Middle frontal gyrus (tissue), 1 donor: Measurements from ENCODE around the gene CAPRIN2.

ENCODE experiments used
- DNase-seq: peaks from one replicate; pipeline ENCODE4 v3.0.0-alpha.2; 2015; ENCODE audit warnings: low spot score; ENCODE audit errors: extremely low spot score

Gene CAPRIN2

DNA sequence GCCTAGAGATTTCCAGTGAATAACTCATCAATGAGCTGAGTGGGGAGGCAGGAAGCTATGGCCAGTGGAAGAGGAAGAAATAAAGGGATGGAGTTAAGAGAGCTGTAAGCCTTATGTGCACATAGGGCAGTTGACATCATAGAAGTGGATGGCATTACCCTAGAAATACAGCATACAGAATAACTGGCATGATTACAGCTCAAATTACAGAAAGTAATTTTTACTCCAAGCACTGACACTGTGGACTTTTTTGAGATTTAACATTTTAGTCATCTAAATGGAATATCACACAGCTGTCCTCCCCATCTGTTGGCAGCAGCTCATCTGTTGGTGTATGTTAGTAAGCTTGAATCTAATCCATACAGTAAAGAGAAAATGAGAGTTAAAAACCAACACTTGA, 53.7 kb downstream of the CAPRIN2 start:
- no peak for DNase-seq

DNA sequence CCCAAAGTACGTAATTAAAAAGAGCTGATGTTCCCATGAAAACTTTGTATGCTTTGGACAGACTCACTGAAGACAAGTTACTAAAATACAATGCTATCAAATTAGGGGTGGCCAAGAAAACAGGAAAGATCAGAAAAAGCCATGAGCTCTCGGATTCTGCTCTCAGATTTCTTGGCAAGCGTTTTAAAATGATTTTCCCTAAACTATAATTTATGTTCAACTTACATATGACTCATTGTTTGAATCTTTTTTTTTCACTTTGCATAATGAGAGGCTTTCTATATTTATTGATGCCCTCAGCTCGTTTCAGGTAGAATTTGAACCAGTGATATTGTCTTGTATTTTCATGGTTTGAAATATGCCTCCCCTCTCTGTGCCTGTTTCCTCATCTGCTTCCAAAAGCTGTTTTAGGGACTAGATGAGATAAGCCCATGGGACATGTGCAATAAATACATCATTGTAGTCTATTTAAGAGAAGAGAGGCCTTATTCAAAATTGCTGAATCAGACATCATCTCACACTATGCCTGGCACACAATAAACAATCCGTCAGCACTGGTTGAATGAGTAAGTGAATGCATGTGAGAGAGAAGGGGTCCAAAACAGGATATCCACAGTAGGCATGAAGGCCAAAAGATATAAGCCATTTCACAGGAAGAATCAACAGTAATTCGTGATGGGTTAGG, 54.4 kb downstream of the CAPRIN2 start:
- DNase-seq: no peak

DNA sequence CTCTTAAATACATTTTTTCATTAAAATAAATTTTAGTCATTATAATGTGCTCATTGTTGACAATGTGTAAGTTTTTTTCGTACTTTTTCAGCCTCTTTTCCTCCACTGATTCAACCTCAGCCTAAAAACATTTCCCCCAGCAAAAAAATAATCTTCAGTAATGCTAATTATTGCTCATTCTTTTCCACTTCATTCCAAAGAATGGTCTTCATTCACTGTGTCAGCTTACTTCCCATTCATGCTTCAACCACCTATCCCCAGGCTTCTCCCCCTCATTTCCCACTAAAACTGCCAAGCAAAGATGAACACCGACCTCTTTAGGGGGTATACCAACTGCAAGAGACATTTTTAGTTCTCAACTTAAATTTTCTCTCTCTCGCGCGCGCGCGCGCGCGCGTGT, 56.4 kb downstream of the CAPRIN2 start:
- no peak for DNase-seq

DNA sequence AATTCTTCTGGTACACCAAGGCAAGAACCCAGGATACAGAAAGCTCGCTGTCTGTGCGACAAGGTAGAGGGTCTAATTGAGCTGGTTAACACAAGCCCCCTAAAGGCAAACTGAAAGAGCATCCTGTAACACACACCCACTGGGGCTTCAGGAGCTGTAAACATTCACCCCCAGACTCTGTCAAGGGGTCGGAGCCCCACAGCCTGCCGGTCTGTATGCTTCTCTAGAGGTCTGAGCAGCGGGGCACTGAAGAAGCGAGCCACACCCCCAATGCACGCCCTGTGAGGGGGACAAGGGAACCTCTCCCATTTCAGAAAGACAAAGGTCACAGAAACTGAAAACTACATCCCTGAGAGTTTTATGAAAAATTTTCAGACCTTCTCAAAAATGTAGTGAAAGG, 57.8 kb downstream of the CAPRIN2 start:
- no peak for DNase-seq

DNA sequence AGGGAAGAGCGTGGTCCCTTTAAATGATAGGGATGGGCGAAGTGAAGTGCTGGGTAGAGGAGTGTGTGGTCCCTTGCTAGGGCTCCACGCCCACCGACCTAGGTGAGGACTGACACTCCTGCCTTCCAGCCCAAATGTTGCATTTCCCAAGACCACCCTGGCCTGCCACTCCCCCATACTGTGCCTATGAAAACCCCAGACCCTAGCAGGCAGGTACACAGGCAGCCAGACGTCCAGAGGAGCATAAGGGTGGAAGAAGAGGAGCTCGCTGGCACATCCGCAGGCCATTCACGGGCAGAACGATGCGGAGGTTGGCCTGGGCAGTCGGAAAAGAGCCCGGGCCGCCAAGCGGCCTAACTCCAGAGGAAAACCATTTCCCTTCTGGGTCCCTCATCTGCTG, 58.3 kb downstream of the CAPRIN2 start:
- no peak for DNase-seq

DNA sequence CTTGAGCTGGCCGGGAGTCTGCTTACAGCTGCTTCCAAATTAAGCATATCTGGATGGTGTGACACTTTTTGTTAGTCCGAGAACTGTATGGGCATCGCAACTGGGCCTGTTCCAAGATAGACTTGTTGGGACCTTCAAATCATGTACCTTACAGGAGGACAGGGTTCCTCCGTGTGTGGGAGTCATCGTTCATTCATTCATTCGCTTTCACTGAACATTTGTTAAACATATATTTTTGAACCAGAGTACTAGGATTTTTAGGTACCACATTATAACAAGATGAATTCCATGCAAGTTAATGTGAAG, 58.7 kb downstream of the CAPRIN2 start:
- no peak for DNase-seq

DNA sequence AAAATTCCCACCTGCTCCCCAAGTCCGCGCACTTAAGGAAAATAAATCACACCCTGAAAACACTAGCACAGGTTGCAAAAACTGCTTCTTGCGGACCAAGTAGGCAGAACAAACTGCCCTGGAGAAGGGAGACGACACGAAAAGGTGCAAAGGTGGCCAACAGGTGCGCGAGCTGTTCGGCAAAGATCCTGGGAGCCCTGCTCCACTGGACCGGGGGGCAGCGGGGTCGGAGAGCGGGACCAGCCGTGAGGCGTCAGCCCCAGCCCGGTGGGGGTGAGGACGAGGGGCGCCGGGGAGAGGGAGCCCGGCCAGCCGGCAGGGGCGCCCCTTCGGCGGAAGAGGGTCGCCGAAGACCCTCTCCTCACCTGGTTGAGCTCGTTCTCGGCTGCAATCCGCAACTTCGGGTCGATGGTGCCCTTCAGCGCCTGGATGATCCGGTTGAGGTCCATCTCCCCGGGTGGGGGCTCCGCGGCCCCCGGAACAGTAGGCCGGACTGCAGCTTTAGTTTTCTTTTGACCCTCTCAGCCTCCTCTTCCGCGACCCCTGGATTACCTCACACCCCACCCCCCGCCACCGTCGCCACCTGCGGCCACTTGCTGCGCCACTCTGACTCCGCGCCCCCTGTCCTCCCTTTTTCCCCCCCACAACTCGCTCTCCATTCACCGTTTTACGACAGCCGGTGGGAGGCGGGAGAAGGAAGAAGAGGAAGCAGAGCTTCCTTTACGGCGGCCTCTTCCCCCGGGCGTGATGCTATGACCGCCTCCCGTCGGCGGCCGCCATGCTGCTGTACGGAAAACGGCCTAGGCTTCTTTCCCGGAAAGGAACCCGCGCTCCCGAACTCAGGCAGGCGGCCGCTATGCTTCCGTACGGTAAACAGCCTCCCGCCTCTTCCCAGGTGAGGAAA, 59.3 kb downstream of the CAPRIN2 start, which contains the start of gene IPO8:
Gene IPO8, minus strand, starts transcription at position 671 of the 904 bp plus-strand sequence. Its CDS starts 222 bp downstream, at position 449.
- DNase-seq: peak; percentile 82

DNA sequence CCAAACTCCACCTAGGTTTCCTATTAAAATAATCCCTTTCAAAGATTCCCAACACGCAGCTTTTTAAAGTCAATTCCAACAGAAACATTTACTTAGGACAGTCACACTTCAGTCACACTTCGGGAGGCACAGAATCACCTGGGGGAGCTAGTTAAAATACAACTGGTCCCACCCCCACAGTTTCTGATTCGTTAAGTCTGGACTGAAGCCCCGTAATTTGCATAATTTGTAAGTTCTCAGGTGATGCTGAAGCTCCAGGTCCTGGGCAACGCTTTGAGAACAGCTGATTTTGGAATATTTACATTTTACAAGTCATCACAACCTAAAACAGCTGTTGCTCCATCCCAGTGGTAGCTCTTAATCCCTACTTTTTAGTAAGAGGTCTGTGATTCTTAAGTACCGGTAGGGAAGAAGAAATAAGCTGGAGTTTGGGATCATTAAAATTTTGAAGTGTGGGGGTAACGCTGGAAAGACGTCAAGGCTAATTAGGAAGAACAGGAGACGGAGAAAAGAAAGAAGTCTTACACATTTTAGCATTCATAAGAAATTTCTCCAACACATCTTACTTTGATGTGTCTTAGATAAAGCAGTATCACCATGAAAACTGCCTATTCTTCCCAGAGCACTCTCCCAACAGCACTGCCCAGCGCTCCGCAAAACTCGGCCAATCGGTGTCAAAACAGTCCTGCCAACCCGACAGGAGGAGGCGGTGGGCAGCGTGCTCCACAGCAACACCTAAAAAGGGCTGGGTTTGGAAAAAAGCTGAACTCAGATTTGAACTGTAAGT, 60.1 kb downstream of the CAPRIN2 start:
- DNase-seq: no peak

DNA sequence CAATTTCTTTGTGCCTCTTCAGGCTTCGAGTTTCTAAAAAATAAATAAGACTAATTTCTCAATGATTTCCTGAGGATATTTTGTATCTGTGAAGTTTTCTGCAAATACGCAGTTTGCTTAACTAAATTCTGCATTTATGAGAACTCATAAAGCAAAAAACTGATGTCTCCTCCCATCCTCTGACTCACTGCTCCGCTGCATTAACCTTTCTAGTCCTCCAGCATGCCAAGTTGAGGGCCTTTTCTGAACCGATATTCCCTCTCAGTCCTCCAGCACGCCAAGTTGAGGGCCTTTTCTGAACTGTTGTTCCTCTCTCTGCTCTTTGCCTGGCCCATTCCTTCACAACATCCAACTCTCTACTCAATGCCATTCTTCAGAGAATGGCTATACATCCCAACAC, 62.3 kb downstream of the CAPRIN2 start:
- DNase-seq: no peak

DNA sequence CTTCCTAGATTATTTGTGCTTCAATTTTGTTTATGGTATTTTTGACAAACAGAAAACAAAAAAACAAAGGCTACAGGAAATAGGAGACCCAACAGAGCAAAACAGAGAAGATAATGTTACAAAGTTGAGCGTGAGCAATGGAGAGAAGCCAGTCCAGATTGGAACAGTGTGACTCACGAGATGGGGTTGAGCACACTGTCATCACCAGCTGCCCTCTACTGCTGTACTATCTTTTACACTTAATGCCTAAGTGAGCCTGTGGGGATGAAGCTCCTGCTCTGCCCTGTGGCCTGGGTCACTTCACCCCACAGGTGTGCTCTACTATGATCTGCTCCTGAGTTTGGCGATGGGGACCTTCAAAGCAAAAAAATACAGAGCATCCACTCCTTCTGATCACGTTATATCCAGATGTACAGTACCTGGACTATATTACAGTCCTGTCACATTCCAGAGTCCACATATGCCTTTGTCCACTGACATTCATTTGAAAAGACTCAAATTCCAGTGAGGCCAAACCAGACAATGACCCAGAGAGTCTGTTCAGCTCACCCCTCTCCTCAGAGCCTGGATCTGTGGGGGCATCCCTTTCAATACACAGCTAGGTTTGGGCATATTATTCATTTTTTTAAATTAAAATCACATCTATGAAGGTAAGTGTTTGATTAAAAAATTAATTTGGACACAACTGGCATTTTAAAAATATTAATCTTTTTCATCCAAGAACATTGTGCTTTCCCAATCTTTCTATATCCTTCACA, 63.5 kb downstream of the CAPRIN2 start:
- no peak for DNase-seq

DNA sequence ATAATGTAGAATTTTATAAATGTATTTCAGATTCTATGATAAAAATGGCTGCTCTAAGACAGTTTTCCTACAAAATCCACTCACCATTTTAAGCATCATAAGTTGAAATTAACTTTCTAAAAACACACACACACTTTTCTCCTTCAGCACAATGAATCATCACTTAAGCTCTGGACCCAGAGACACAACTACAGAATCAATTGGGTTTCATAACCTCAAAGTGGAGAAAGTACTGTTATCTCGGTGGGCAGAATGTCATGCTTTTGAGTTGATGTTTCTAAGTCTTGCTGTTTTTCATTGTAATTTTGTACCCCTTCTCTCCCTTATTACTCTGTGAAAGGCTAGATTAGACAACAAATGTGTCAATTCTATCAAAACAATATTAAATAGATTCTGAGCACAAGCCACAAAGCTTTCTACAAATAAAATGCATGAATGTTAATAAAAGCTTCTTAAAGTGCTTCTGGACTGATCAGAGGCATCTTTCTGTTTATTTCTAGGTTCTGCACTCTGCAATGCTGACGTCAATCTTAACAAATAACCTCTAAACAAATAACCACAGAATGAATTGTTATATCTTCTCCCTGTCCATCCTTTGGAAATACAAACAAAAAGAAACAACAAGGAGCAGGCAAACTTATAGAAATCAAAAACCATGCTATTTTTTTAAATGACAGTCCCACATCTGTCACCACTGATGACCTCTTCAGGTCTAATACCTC, 67.3 kb downstream of the CAPRIN2 start:
- DNase-seq: no peak

DNA sequence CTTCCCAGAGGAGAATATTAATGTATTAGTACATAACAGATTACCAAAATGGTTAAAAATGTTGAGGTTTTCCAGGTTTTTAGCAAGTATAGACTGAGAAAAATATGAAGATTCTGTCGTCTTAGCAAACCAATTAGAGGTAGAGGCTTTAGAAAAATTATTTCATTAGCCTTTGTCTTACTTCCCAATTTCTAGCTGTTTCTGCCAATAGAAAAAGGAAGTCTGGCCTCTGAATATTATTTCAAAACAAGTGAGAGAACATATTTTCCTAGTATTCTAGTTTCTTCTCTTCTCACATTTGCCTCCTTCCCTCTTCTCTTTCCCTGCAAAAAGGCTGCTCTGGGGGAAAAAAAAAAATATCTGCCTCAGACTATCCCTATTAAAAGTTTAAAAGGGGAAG, 75.5 kb downstream of the CAPRIN2 start:
- DNase-seq: no peak

DNA sequence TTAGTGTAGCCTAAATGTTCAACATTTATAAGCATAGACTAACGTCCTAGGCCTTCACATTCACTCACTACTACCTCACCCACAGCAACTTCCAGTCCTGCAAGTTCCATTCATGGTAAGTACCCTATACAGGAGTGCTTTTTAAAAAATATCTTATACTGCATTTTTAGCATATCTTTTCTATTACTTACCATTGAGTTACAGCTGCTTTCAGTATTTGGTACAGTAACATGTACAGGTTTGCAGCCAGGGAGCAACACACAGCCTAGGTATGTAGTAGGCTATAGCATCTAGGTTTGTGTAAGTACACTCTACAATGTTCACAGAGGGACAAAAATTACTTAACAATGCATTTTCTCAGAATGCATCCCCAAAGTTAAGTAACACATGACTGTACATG, 76.5 kb downstream of the CAPRIN2 start:
- DNase-seq: no peak

DNA sequence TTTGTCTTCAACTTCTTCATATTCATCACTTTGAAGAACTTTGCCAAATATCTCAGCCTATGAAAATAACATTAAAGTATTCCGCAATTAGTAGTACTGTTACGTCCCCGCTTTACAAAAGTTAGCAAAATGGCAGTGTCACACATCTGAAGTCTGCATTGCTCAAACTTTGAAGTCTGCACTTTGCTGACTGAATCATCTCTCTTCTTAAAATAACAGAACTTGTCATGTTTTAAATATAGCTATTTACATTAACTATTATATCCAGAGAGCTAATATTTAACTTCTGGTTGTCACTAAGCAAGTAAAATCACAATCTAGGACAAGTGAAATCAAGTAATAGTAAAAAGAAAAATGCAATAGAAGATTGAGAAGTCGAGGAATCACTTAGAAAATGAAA, 93.5 kb downstream of the CAPRIN2 start:
- no peak for DNase-seq
